ENCODE data around the gene SERPINC1.
"Not testable (repeated sequence)": the region's sequence is repeated elsewhere in the genome, so short reads cannot be mapped to it uniquely, and the experiment has no call there.

Gene SERPINC1

GRCh38 chr1:173865468-173866164, 51.5 kb downstream of the SERPINC1 start:
- Histone ChIP-seq H3K36me3 (ENCODE audit: control insufficient read depth in 1 of 2, insufficient read depth in 2 of 2, low read length in 2 of 2) (peaks cover 40 to 49% of the 10 kb centered on the region in 2 donors), H3K4me3 (ENCODE audit: low read depth in 1 of 2, low read length in 2 of 2) (peak overlapping the region; percentile 92 to 95), H3K27ac (ENCODE audit: low read depth, low read length) (no peak overlapping the region), H3K4me1 (ENCODE audit: control insufficient read depth in 1 of 2, insufficient read depth in 2 of 2, low read length in 2 of 2) (peaks cover 29 to 44% of the 10 kb centered on the region in 2 donors), H3K27me3 (ENCODE audit: control insufficient read depth in 1 of 2, insufficient read depth in 2 of 2, low read length in 2 of 2) (no peaks in the 10 kb centered on the region), H3K9me3 (ENCODE audit: control insufficient read depth in 1 of 2, low read length in 2 of 2) (no peaks in the 10 kb centered on the region), H3K9ac (ENCODE audit: low read depth in 1 of 2, low read length in 2 of 2) (peak overlapping the region; percentile 71 to 84)

DNA sequence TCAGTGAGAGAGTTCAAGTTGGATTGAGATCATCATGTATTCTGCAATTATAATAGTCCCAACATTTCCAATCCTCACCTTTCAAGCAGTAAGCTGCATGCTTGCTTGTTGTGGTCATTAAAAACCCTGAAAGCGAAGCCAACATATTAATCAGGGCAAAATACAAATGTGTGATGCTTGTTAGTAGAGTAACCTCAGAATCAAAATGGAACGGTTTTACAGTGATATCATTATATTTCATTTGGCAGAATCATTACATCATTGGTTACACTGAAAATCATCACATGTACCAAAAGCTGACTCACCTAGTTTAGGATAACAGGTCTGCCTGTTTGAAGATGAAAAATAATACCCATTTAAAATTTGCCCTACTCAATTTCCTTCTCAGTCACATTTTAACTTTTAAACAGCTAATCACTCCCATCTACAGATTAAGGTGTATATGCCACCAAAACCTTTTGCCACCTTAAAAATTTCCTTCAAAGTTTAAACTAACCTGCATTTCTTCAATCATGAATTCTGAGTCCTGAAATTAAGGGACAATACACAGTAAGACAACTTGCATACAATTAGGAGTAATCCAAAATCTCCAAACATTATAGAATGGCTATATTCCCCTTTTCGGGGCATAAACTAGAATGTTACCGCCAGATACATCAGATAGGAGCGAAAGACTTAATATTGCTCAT, 52.8 kb downstream of the SERPINC1 start:
- Histone ChIP-seq H3K4me1 (ENCODE audit: control insufficient read depth in 1 of 2, insufficient read depth in 2 of 2, low read length in 2 of 2) (peaks cover 22 to 33% of the 10 kb centered on the region in 2 donors), H3K36me3 (ENCODE audit: control insufficient read depth in 1 of 2, insufficient read depth in 2 of 2, low read length in 2 of 2) (peaks cover 40 to 49% of the 10 kb centered on the region in 2 donors), H3K4me3 (ENCODE audit: low read depth in 1 of 2, low read length in 2 of 2) (peak overlapping the region in 1 of 2 donors; percentile 92), H3K27ac (ENCODE audit: low read depth, low read length) (no peak overlapping the region), H3K27me3 (ENCODE audit: control insufficient read depth in 1 of 2, insufficient read depth in 2 of 2, low read length in 2 of 2) (no peaks in the 10 kb centered on the region), H3K9me3 (ENCODE audit: control insufficient read depth in 1 of 2, low read length in 2 of 2) (no peaks in the 10 kb centered on the region), H3K9ac (ENCODE audit: low read depth in 1 of 2, low read length in 2 of 2) (no peak overlapping the region)

GRCh38 chr1:173863224-173864161, 53.6 kb downstream of the SERPINC1 start:
- H3K27me3 ChIP-seq (ENCODE audit: control insufficient read depth in 1 of 2, insufficient read depth in 2 of 2, low read length in 2 of 2): no peaks in the 10 kb centered on the region
- H3K9me3 ChIP-seq (ENCODE audit: control insufficient read depth in 1 of 2, low read length in 2 of 2): no peaks in the 10 kb centered on the region
- H3K4me1 ChIP-seq (ENCODE audit: control insufficient read depth in 1 of 2, insufficient read depth in 2 of 2, low read length in 2 of 2): peaks cover 22 to 29% of the 10 kb centered on the region in 2 donors
- peaks cover 40 to 49% of the 10 kb centered on the region in 2 donors for H3K36me3 ChIP-seq (ENCODE audit: control insufficient read depth in 1 of 2, insufficient read depth in 2 of 2, low read length in 2 of 2)
- H3K4me3 ChIP-seq (ENCODE audit: low read depth in 1 of 2, low read length in 2 of 2): no peak overlapping the region
- H3K9ac ChIP-seq (ENCODE audit: low read depth in 1 of 2, low read length in 2 of 2): no peak overlapping the region
- H3K27ac ChIP-seq (ENCODE audit: low read depth, low read length): no peak overlapping the region

GRCh38 chr1:173862769-173863223, 54.3 kb downstream of the SERPINC1 start:
- Histone ChIP-seq H3K27ac (ENCODE audit: low read depth, low read length) (no peak overlapping the region), H3K9me3 (ENCODE audit: control insufficient read depth in 1 of 2, low read length in 2 of 2) (no peaks in the 10 kb centered on the region), H3K27me3 (ENCODE audit: control insufficient read depth in 1 of 2, insufficient read depth in 2 of 2, low read length in 2 of 2) (no peaks in the 10 kb centered on the region), H3K36me3 (ENCODE audit: control insufficient read depth in 1 of 2, insufficient read depth in 2 of 2, low read length in 2 of 2) (peaks cover 40 to 53% of the 10 kb centered on the region in 2 donors), H3K9ac (ENCODE audit: low read depth in 1 of 2, low read length in 2 of 2) (no peak overlapping the region), H3K4me1 (ENCODE audit: control insufficient read depth in 1 of 2, insufficient read depth in 2 of 2, low read length in 2 of 2) (peaks cover 22 to 29% of the 10 kb centered on the region in 2 donors), H3K4me3 (ENCODE audit: low read depth in 1 of 2, low read length in 2 of 2) (no peak overlapping the region)

DNA sequence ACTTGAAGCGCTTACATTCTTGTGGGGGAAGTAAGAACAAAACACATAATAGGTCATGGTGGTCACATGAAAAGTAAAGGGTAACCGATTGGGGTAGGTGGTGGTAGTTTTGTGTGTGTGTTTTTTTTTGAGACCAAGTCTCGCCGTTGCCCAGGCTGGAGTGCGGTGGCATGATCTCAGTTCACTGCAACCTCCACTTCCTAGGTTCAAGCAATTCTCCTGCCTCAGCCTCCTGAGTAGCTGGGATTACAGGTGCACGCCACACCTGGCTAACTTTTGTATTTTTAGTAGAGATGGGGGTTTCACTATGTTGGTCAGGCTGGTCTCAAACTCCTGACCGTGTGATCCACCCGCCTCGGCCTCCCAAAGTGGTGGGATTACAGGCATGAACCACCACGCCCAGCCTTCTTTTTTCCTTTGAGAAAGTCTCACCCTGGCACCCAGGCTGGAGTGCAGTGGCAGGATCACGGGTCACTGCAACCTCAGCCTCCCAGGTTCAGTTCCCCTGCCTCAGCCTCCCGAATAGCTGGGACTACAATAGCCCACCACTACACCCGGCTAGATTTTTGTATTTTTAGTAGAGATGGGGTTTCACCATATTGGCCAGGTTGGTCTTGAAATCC, 54.9 kb downstream of the SERPINC1 start:
- H3K27me3 ChIP-seq (ENCODE audit: control insufficient read depth in 1 of 2, insufficient read depth in 2 of 2, low read length in 2 of 2); H3K9me3 ChIP-seq (ENCODE audit: control insufficient read depth in 1 of 2, low read length in 2 of 2); H3K9ac ChIP-seq (ENCODE audit: low read depth in 1 of 2, low read length in 2 of 2); H3K27ac ChIP-seq (ENCODE audit: low read depth, low read length); H3K4me3 ChIP-seq (ENCODE audit: low read depth in 1 of 2, low read length in 2 of 2): not testable (repeated sequence)
- Histone ChIP-seq H3K36me3 (ENCODE audit: control insufficient read depth in 1 of 2, insufficient read depth in 2 of 2, low read length in 2 of 2) (peaks cover 44 to 58% of the 10 kb centered on the region in 2 donors), H3K4me1 (ENCODE audit: control insufficient read depth in 1 of 2, insufficient read depth in 2 of 2, low read length in 2 of 2) (peaks cover 22 to 28% of the 10 kb centered on the region in 2 donors)

- Histone ChIP-seq H3K27ac (ENCODE audit: low read depth, low read length) (no peak overlapping the region), H3K4me3 (ENCODE audit: low read depth in 1 of 2, low read length in 2 of 2) (no peak overlapping the region), H3K9me3 (ENCODE audit: control insufficient read depth in 1 of 2, low read length in 2 of 2) (no peaks in the 10 kb centered on the region), H3K27me3 (ENCODE audit: control insufficient read depth in 1 of 2, insufficient read depth in 2 of 2, low read length in 2 of 2) (no peaks in the 10 kb centered on the region), H3K4me1 (ENCODE audit: control insufficient read depth in 1 of 2, insufficient read depth in 2 of 2, low read length in 2 of 2) (peaks cover 21 to 23% of the 10 kb centered on the region in 2 donors), H3K36me3 (ENCODE audit: control insufficient read depth in 1 of 2, insufficient read depth in 2 of 2, low read length in 2 of 2) (peaks cover 44 to 61% of the 10 kb centered on the region in 2 donors), H3K9ac (ENCODE audit: low read depth in 1 of 2, low read length in 2 of 2) (no peak overlapping the region)
These were observed 55.4 kb downstream of the SERPINC1 start for GRCh38 chr1:173861731-173862145.

DNA sequence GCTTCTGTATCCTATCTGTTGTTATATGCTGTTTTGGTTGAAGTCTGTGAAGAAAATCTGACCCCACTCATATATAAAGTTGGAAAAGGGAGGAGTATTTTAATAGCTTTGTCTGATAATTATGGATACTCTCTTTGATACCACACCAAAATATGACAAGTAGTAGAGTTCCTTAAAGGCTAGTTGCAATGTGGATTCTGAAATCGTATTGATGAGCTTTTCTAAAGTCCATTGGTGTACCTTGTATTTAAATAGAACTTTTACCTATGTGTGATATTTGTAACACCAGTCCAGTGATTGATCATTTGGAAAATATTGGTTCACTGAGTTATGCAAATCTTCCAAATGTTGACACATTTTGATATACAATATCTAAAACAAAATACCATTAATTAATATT, 57.1 kb downstream of the SERPINC1 start:
- no peak overlapping the region for H3K9ac ChIP-seq (ENCODE audit: low read depth in 1 of 2, low read length in 2 of 2)
- no peaks in the 10 kb centered on the region for H3K27me3 ChIP-seq (ENCODE audit: control insufficient read depth in 1 of 2, insufficient read depth in 2 of 2, low read length in 2 of 2)
- peaks cover 6% of the 10 kb centered on the region in 2 donors for H3K4me1 ChIP-seq (ENCODE audit: control insufficient read depth in 1 of 2, insufficient read depth in 2 of 2, low read length in 2 of 2)
- H3K4me3 ChIP-seq (ENCODE audit: low read depth in 1 of 2, low read length in 2 of 2): no peak overlapping the region
- peaks cover 36 to 53% of the 10 kb centered on the region in 2 donors for H3K36me3 ChIP-seq (ENCODE audit: control insufficient read depth in 1 of 2, insufficient read depth in 2 of 2, low read length in 2 of 2)
- H3K27ac ChIP-seq (ENCODE audit: low read depth, low read length): no peak overlapping the region
- no peaks in the 10 kb centered on the region for H3K9me3 ChIP-seq (ENCODE audit: control insufficient read depth in 1 of 2, low read length in 2 of 2)

DNA sequence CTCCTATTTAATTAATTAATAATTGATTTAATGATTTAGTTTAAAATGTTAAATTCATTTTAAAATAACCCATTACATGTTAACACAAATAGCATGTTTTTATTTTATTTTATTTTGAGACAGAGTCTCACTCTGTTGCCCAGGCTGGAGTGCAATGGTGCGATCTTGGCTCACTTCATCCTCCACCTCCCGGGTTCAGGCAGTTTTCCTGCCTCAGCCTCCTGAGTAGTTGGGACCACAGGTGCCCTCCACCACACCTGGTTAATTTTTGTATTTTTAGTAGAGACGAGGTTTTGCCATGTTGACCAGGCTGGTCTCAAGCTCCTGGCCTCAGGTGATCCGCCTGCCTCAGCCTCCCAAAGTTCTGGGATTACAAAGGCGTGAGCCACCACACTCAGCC, 57.6 kb downstream of the SERPINC1 start:
- H3K36me3 ChIP-seq (ENCODE audit: control insufficient read depth in 1 of 2, insufficient read depth in 2 of 2, low read length in 2 of 2): peaks cover 30 to 48% of the 10 kb centered on the region in 2 donors

DNA sequence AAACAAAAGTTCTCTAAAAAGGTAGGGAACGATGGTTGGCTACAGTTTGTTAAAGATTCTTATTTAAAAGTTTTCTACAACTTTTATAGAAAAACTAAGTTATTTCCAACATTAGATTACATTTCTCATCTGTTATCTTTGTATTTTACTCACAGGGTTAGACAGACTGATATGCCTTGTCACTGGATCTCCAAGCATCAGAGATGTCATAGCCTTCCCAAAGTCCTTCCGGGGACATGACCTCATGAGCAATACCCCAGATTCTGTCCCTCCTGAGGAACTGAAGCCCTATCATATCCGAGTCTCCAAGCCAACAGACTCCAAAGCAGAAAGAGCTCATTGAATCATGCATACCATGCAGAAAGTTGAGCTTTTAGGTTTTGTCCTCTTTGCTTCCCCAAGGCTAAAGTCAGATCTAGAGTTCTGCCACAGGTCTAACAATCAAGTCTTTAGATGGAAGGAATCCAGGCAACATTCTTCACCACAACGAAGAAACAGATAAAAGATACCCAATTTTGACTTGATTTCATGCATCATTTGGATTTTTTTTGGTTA, 59.7 kb downstream of the SERPINC1 start:
- H3K27ac ChIP-seq (ENCODE audit: low read depth, low read length): no peak overlapping the region
- H3K4me3 ChIP-seq (ENCODE audit: low read depth in 1 of 2, low read length in 2 of 2): no peak overlapping the region
- H3K9ac ChIP-seq (ENCODE audit: low read depth in 1 of 2, low read length in 2 of 2): no peak overlapping the region
- H3K27me3 ChIP-seq (ENCODE audit: control insufficient read depth in 1 of 2, insufficient read depth in 2 of 2, low read length in 2 of 2): no peaks in the 10 kb centered on the region
- H3K9me3 ChIP-seq (ENCODE audit: control insufficient read depth in 1 of 2, low read length in 2 of 2): no peaks in the 10 kb centered on the region
- H3K4me1 ChIP-seq (ENCODE audit: control insufficient read depth in 1 of 2, insufficient read depth in 2 of 2, low read length in 2 of 2): no peaks in the 10 kb centered on the region
- H3K36me3 ChIP-seq (ENCODE audit: control insufficient read depth in 1 of 2, insufficient read depth in 2 of 2, low read length in 2 of 2): peaks cover 10 to 43% of the 10 kb centered on the region in 2 donors

More for the DNA sequence above, 57.6 kb downstream of the SERPINC1 start:
- not testable (repeated sequence) for H3K4me3 ChIP-seq (ENCODE audit: low read depth in 1 of 2, low read length in 2 of 2); H3K27ac ChIP-seq (ENCODE audit: low read depth, low read length); H3K9me3 ChIP-seq (ENCODE audit: control insufficient read depth in 1 of 2, low read length in 2 of 2); H3K27me3 ChIP-seq (ENCODE audit: control insufficient read depth in 1 of 2, insufficient read depth in 2 of 2, low read length in 2 of 2); H3K4me1 ChIP-seq (ENCODE audit: control insufficient read depth in 1 of 2, insufficient read depth in 2 of 2, low read length in 2 of 2); H3K9ac ChIP-seq (ENCODE audit: low read depth in 1 of 2, low read length in 2 of 2)

All from duodenal mucosa (tissue), 2 donors.